ENCODE data around the gene ATP1A1. TPM values are rescaled to one million over a fixed set of nuclear protein-coding genes. Genes with fewer than 3 reads are reported as not detected.

ATP1A1 gene
- total and polyA plus RNA-seq, 5 donors from 2014 or later, result 52.4 to 228 (median 63.5) TPM

- Histone ChIP-seq H3K36me3 (ENCODE audit: control insufficient read depth, insufficient read depth, low read length) (no peaks in the 10 kb centered on the region), H3K27ac (ENCODE audit: insufficient read depth, low read length, poor library complexity, severe bottlenecking) (no peak overlapping the region), H3K9me3 (ENCODE audit: control insufficient read depth in 2 of 2, low read length in 2 of 2) (no peaks in the 10 kb centered on the region), H3K4me1 (ENCODE audit: control insufficient read depth, insufficient read depth, low read length, poor library complexity, severe bottlenecking) (no peaks in the 10 kb centered on the region), H3K4me3 (ENCODE audit: low read depth, low read length) (no peak overlapping the region), H3K27me3 (ENCODE audit: control insufficient read depth, insufficient read depth, low read length) (no peaks in the 10 kb centered on the region)
- Mint-ChIP-seq H3K4me1 (no peaks in the 10 kb centered on the region), H3K4me3 (no peak overlapping the region), H3K27ac (no peak overlapping the region), H3K9me3 (no peaks in the 10 kb centered on the region), H3K36me3 (no peaks in the 10 kb centered on the region), H3K27me3 (no peaks in the 10 kb centered on the region)
- no peak for DNase-seq
- ATAC-seq (ENCODE audit: low read depth in 2 of 2), result no peak
Measured at GRCh38 chr1:116428576-116428975, 55.5 kb downstream of the ATP1A1 start.

GRCh38 chr1:116429821-116430374, 56.9 kb downstream of the ATP1A1 start:
- no peaks in the 10 kb centered on the region for H3K27me3 Mint-ChIP-seq
- H3K4me1 Mint-ChIP-seq, result no peaks in the 10 kb centered on the region
- ATAC-seq (ENCODE audit: low read depth in 2 of 2), result no peak
- DNase-seq, result no peak
- H3K27ac ChIP-seq (ENCODE audit: insufficient read depth, low read length, poor library complexity, severe bottlenecking), result no peak overlapping the region
- H3K9me3 ChIP-seq (ENCODE audit: control insufficient read depth in 2 of 2, low read length in 2 of 2), result no peaks in the 10 kb centered on the region
- no peaks in the 10 kb centered on the region for H3K4me1 ChIP-seq (ENCODE audit: control insufficient read depth, insufficient read depth, low read length, poor library complexity, severe bottlenecking)
- H3K36me3 Mint-ChIP-seq, result no peaks in the 10 kb centered on the region
- H3K36me3 ChIP-seq (ENCODE audit: control insufficient read depth, insufficient read depth, low read length), result no peaks in the 10 kb centered on the region
- no peak overlapping the region for H3K4me3 Mint-ChIP-seq
- no peaks in the 10 kb centered on the region for H3K9me3 Mint-ChIP-seq
- H3K27me3 ChIP-seq (ENCODE audit: control insufficient read depth, insufficient read depth, low read length), result no peaks in the 10 kb centered on the region
- no peak overlapping the region for H3K4me3 ChIP-seq (ENCODE audit: low read depth, low read length)
- H3K27ac Mint-ChIP-seq, result no peak overlapping the region

- Mint-ChIP-seq H3K4me1 (no peaks in the 10 kb centered on the region), H3K27ac (peak overlapping the region in 1 of 3 donors; percentile 33), H3K36me3 (no peaks in the 10 kb centered on the region), H3K27me3 (no peaks in the 10 kb centered on the region), H3K9me3 (no peaks in the 10 kb centered on the region), H3K4me3 (no peak overlapping the region)
- Histone ChIP-seq H3K36me3 (ENCODE audit: control insufficient read depth, insufficient read depth, low read length) (no peaks in the 10 kb centered on the region), H3K4me3 (ENCODE audit: low read depth, low read length) (no peak overlapping the region), H3K9me3 (ENCODE audit: control insufficient read depth in 2 of 2, low read length in 2 of 2) (no peaks in the 10 kb centered on the region), H3K27me3 (ENCODE audit: control insufficient read depth, insufficient read depth, low read length) (no peaks in the 10 kb centered on the region), H3K4me1 (ENCODE audit: control insufficient read depth, insufficient read depth, low read length, poor library complexity, severe bottlenecking) (no peaks in the 10 kb centered on the region), H3K27ac (ENCODE audit: insufficient read depth, low read length, poor library complexity, severe bottlenecking) (no peak overlapping the region)
- no peak for ATAC-seq (ENCODE audit: low read depth in 2 of 2)
- no peak for DNase-seq
Measured at GRCh38 chr1:116431870-116432500, 58.9 kb downstream of the ATP1A1 start.

- no peaks in the 10 kb centered on the region for H3K36me3 ChIP-seq (ENCODE audit: control insufficient read depth, insufficient read depth, low read length)
- H3K27ac ChIP-seq (ENCODE audit: insufficient read depth, low read length, poor library complexity, severe bottlenecking), result no peak overlapping the region
- H3K27me3 ChIP-seq (ENCODE audit: control insufficient read depth, insufficient read depth, low read length), result peaks cover 3% of the 10 kb centered on the region
- no peaks in the 10 kb centered on the region for H3K9me3 Mint-ChIP-seq
- H3K36me3 Mint-ChIP-seq, result no peaks in the 10 kb centered on the region
- no peak for DNase-seq
- H3K27ac Mint-ChIP-seq, result peak overlapping the region in 1 of 3 donors; percentile 87
- H3K9me3 ChIP-seq (ENCODE audit: control insufficient read depth in 2 of 2, low read length in 2 of 2), result no peaks in the 10 kb centered on the region
- no peak overlapping the region for H3K4me3 Mint-ChIP-seq
- no peak overlapping the region for H3K4me3 ChIP-seq (ENCODE audit: low read depth, low read length)
- no peaks in the 10 kb centered on the region for H3K4me1 ChIP-seq (ENCODE audit: control insufficient read depth, insufficient read depth, low read length, poor library complexity, severe bottlenecking)
- ATAC-seq (ENCODE audit: low read depth in 2 of 2), result no peak
- H3K27me3 Mint-ChIP-seq, result peaks cover 7% of the 10 kb centered on the region
- no peaks in the 10 kb centered on the region for H3K4me1 Mint-ChIP-seq
Measured at GRCh38 chr1:116432655-116433265, 59.7 kb downstream of the ATP1A1 start.

- H3K27ac Mint-ChIP-seq, result no peak overlapping the region
- Histone ChIP-seq H3K36me3 (ENCODE audit: control insufficient read depth, insufficient read depth, low read length) (no peaks in the 10 kb centered on the region), H3K9me3 (ENCODE audit: control insufficient read depth in 2 of 2, low read length in 2 of 2) (no peaks in the 10 kb centered on the region), H3K27me3 (ENCODE audit: control insufficient read depth, insufficient read depth, low read length) (peaks cover 3% of the 10 kb centered on the region), H3K4me3 (ENCODE audit: low read depth, low read length) (no peak overlapping the region), H3K4me1 (ENCODE audit: control insufficient read depth, insufficient read depth, low read length, poor library complexity, severe bottlenecking) (no peaks in the 10 kb centered on the region), H3K27ac (ENCODE audit: insufficient read depth, low read length, poor library complexity, severe bottlenecking) (no peak overlapping the region)
- peaks cover 12% of the 10 kb centered on the region for H3K27me3 Mint-ChIP-seq
- H3K4me3 Mint-ChIP-seq, result no peak overlapping the region
- H3K9me3 Mint-ChIP-seq, result no peaks in the 10 kb centered on the region
- ATAC-seq (ENCODE audit: low read depth in 2 of 2) (peak in 1 of 2 donors; percentile 22), DNase-seq (no peak)
- no peaks in the 10 kb centered on the region for H3K36me3 Mint-ChIP-seq
- no peaks in the 10 kb centered on the region for H3K4me1 Mint-ChIP-seq
Measured at GRCh38 chr1:116433275-116434257, 60.5 kb downstream of the ATP1A1 start.

GRCh38 chr1:116434849-116435248, 61.8 kb downstream of the ATP1A1 start:
- Mint-ChIP-seq H3K4me1 (no peaks in the 10 kb centered on the region), H3K27ac (no peak overlapping the region), H3K4me3 (no peak overlapping the region), H3K9me3 (no peaks in the 10 kb centered on the region), H3K36me3 (no peaks in the 10 kb centered on the region), H3K27me3 (peaks cover 24% of the 10 kb centered on the region)
- H3K27ac ChIP-seq (ENCODE audit: insufficient read depth, low read length, poor library complexity, severe bottlenecking), result no peak overlapping the region
- no peaks in the 10 kb centered on the region for H3K36me3 ChIP-seq (ENCODE audit: control insufficient read depth, insufficient read depth, low read length)
- H3K27me3 ChIP-seq (ENCODE audit: control insufficient read depth, insufficient read depth, low read length), result peaks cover 3% of the 10 kb centered on the region
- H3K4me1 ChIP-seq (ENCODE audit: control insufficient read depth, insufficient read depth, low read length, poor library complexity, severe bottlenecking), result no peaks in the 10 kb centered on the region
- no peak for ATAC-seq (ENCODE audit: low read depth in 2 of 2)
- no peaks in the 10 kb centered on the region for H3K9me3 ChIP-seq (ENCODE audit: control insufficient read depth in 2 of 2, low read length in 2 of 2)
- no peak for DNase-seq
- no peak overlapping the region for H3K4me3 ChIP-seq (ENCODE audit: low read depth, low read length)

GRCh38 chr1:116435806-116436610, 63.0 kb downstream of the ATP1A1 start:
- Histone ChIP-seq H3K4me1 (ENCODE audit: control insufficient read depth, insufficient read depth, low read length, poor library complexity, severe bottlenecking) (no peaks in the 10 kb centered on the region), H3K9me3 (ENCODE audit: control insufficient read depth in 2 of 2, low read length in 2 of 2) (no peaks in the 10 kb centered on the region), H3K36me3 (ENCODE audit: control insufficient read depth, insufficient read depth, low read length) (no peaks in the 10 kb centered on the region), H3K27me3 (ENCODE audit: control insufficient read depth, insufficient read depth, low read length) (peaks cover 3% of the 10 kb centered on the region), H3K4me3 (ENCODE audit: low read depth, low read length) (no peak overlapping the region), H3K27ac (ENCODE audit: insufficient read depth, low read length, poor library complexity, severe bottlenecking) (no peak overlapping the region)
- no peak for ATAC-seq (ENCODE audit: low read depth in 2 of 2)
- no peak overlapping the region for H3K27ac Mint-ChIP-seq
- no peaks in the 10 kb centered on the region for H3K36me3 Mint-ChIP-seq
- H3K27me3 Mint-ChIP-seq, result peaks cover 36% of the 10 kb centered on the region
- H3K9me3 Mint-ChIP-seq, result peaks cover 0 to 5% (median 0%) of the 10 kb centered on the region in 7 donors
- peaks cover 0 to 6% (median 0%) of the 10 kb centered on the region in 4 donors for H3K4me1 Mint-ChIP-seq
- H3K4me3 Mint-ChIP-seq, result no peak overlapping the region
- DNase-seq, result peak in 2 of 3 donors; percentile 18 to 31
